CD8-positive, alpha-beta memory T cell (primary cell): Measurements from ENCODE around the gene DLX2. TPM values are rescaled to one million over a fixed set of nuclear protein-coding genes. Genes with fewer than 3 reads are reported as not detected.

Experiments
- CTCF ChIA-PET: fragments of 350-600 bp; sonication (Branson Sonifier 250); formaldehyde crosslinking; loops from one replicate; lab custom pipeline; 2021; ENCODE audit warnings: antibody characterized with exemption; lab: Charles Lee
- POLR2A ChIA-PET: fragments of 350-600 bp; sonication (Branson Sonifier 250); formaldehyde crosslinking; loops from one replicate; lab custom pipeline; 2021; ENCODE audit warnings: antibody characterized with exemption; lab: Charles Lee
- DNase-seq, 5 donors: peaks; one replicate each; pipeline versions ENCODE4 v3.0.0 to v3.0.0-alpha.2; 2020 to 2022; ENCODE audit warnings: mixed read lengths in 1 of 5
- H3K27ac ChIP-seq: one replicate; pipeline ENCODE4 v1.7.0; 2013; ENCODE audit warnings: low read depth, mild to moderate bottlenecking, low read length, moderate library complexity
- H3K27me3 ChIP-seq: 2 replicates; pipeline ENCODE4 v1.7.0; 2013; ENCODE audit warnings: low read length, mild to moderate bottlenecking; ENCODE audit not compliant: insufficient read depth, poor library complexity, severe bottlenecking
- H3K36me3 ChIP-seq: 2 replicates; pipeline ENCODE4 v1.7.0; 2013; ENCODE audit warnings: mild to moderate bottlenecking, low read length, moderate library complexity; ENCODE audit not compliant: insufficient read depth
- H3K4me1 ChIP-seq: 2 replicates; pipeline ENCODE4 v1.7.0; 2013; ENCODE audit warnings: mild to moderate bottlenecking, low read length, moderate library complexity; ENCODE audit not compliant: insufficient read depth
- H3K4me3 ChIP-seq: 2 replicates; pipeline ENCODE4 v1.7.0; 2013; ENCODE audit warnings: mild to moderate bottlenecking, low read length
- H3K9me3 ChIP-seq: 2 replicates; pipeline ENCODE4 v1.7.0; 2013; ENCODE audit warnings: mild to moderate bottlenecking, low read length
- H3K27ac Mint-ChIP-seq, 8 donors: one replicate each; pipeline ENCODE4 v1.8.0; 2020 to 2021; ENCODE audit warnings: mixed read lengths in 8 of 8, mild to moderate bottlenecking in 6 of 8, inconsistent platforms in 3 of 8, moderate library complexity in 3 of 8
- H3K27me3 Mint-ChIP-seq, 2 donors: one replicate each; pipeline ENCODE4 v1.8.0; 2020 to 2021; ENCODE audit warnings: mixed read lengths in 2 of 2, mild to moderate bottlenecking in 1 of 2, moderate library complexity in 1 of 2
- H3K36me3 Mint-ChIP-seq, 3 donors: one replicate each; pipeline ENCODE4 v1.8.0; 2020 to 2021; ENCODE audit warnings: mixed read lengths in 3 of 3, inconsistent platforms in 1 of 3, mild to moderate bottlenecking in 1 of 3
- H3K4me1 Mint-ChIP-seq, 3 donors: one replicate each; pipeline ENCODE4 v1.8.0; 2020 to 2021; ENCODE audit warnings: mixed read lengths in 3 of 3, inconsistent platforms in 1 of 3, mild to moderate bottlenecking in 1 of 3
- H3K4me3 Mint-ChIP-seq, 7 donors: one replicate each; pipeline ENCODE4 v1.8.0; 2020 to 2021; ENCODE audit warnings: mixed read lengths in 7 of 7, mild to moderate bottlenecking in 6 of 7, moderate library complexity in 4 of 7, inconsistent platforms in 2 of 7
- H3K9me3 Mint-ChIP-seq, 5 donors: one replicate each; pipeline ENCODE4 v1.8.0; 2020 to 2022; ENCODE audit warnings: mixed read lengths in 5 of 5, mild to moderate bottlenecking in 3 of 5, moderate library complexity in 2 of 5, inconsistent platforms in 1 of 5
- polyA plus RNA-seq: library from polyadenylated mRNA; unstranded; fragments of 300-500 nt; fragmentation: Illumina TruSeq; gene quantifications from one replicate; pipeline ENCODE4 v1.2.3, GENCODE V29; 2021
- total RNA-seq, 2 experiments: library from RNA; stranded (reverse); gene quantifications; one replicate each; pipeline ENCODE4 v1.2.3, GENCODE V29; 2021

DLX2 gene
- total and polyA plus RNA-seq, 3 experiments from 2014 or later = 0.16 TPM; not detected in 2

DNA sequence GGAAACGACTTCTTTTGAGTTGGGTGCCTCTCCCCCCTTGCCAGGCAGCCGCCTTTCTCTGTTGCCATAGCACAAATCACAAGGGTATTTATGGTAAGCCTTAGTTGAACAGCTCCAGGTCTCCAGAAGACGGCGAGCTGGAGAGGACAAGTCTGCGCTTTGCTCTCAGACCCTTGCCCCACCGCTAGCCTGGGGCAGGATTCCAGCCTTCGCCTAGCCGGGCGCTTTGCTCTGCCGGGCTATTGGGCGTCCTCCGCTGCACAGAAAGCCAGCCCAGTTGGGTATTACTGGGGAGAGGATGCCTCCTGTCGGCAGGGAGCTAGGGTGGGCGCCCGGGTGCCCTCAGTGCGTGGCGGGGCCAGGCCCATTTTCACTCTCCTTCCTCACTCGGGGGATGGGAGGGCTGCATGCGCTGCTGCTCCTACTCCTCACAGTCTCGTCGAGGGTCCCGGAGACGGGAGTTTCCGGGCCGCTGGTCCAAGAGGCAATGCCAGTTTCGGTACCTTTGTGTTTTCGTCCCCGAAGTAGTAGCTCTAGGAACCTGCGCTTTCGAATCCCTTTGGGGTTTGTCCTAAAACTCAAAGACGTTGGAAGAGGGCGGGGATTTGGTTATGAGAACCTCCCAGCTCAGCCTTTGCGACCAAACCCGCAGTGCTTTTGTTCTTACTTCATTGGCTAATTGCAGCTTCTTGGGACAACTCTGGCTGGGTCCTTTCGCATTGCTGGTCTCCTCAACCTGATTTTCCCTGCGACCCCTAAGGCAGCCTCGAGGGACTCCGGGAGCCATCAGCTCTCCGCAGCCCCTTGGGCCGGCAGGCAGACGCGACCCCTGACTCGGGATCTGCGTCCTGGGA, 3.6 kb upstream of the DLX2 start:
- Mint-ChIP-seq H3K27me3 (peaks cover 75 to 80% of the 10 kb centered on the region in 2 donors), H3K4me3 (peak overlapping the region; percentile 19 to 60 (median 46)), H3K9me3 (peaks cover 0 to 8% (median 2%) of the 10 kb centered on the region in 5 donors), H3K27ac (peak overlapping the region in 1 of 8 donors; percentile 77), H3K4me1 (peaks cover 39 to 57% (median 48%) of the 10 kb centered on the region in 3 donors), H3K36me3 (no peaks in the 10 kb centered on the region)
- H3K27me3 ChIP-seq = peaks cover 77% of the 10 kb centered on the region
- CTCF ChIA-PET = interaction anchor here (0.7 to 2.2 kb wide), 12 partner anchors 10 to 511 kb away, joined by 3 to 9 read pairs (median 5); partner anchors contain the start of gene DLX1
- H3K27ac ChIP-seq = no peak overlapping the region
- no peaks in the 10 kb centered on the region for H3K9me3 ChIP-seq
- POLR2A ChIA-PET = interaction anchor here (0.6 kb wide), 1 partner anchor 479 kb away, joined by 4 read pairs; no protein-coding TSS in a partner anchor
- peak in 2 of 5 donors; percentile 38 to 63 for DNase-seq
- H3K4me1 ChIP-seq = peaks cover 31% of the 10 kb centered on the region
- H3K36me3 ChIP-seq = no peaks in the 10 kb centered on the region
- H3K4me3 ChIP-seq = peak overlapping the region; percentile 11

DNA sequence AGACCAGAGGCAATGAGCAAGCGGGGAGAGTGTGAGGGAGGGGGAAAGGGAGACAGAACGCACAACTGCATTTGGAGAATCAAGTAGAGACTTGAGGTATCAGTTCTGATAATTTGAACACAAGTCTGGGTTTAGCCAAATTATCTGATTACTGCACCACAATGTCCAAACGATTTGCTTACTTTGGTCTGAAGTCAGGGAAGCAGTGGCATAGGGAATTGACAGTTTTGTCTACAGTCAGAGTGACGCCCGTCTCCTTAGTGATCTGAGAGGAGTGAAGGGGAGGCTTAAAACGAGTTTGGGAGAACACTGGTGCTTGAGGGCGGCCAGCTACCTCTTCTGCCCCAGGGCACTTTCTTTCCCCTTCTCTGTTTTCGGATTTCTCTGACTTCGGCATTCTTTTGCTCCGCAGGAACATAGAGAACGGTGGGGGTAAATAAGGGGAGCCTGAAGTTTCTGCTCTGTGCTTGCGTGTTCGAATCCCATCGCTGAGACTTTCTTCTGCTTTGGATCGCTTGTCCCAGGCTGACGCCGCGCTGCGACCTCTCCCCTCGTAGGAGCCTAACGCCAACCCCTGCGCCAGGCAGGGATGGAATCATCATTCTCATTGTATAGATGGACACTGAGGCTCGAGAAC, 2.9 kb upstream of the DLX2 start:
- Mint-ChIP-seq H3K4me1 (peaks cover 43 to 64% (median 55%) of the 10 kb centered on the region in 3 donors), H3K27ac (peak overlapping the region in 3 of 8 donors; percentile 34 to 77 (median 38)), H3K27me3 (peaks cover 82% of the 10 kb centered on the region in 2 donors), H3K36me3 (no peaks in the 10 kb centered on the region), H3K4me3 (peak overlapping the region in 5 of 7 donors; percentile 19 to 75 (median 38)), H3K9me3 (peaks cover 0 to 8% (median 2%) of the 10 kb centered on the region in 5 donors)
- no peaks in the 10 kb centered on the region for H3K36me3 ChIP-seq
- peaks cover 84% of the 10 kb centered on the region for H3K27me3 ChIP-seq
- no peak overlapping the region for H3K4me3 ChIP-seq
- peaks cover 39% of the 10 kb centered on the region for H3K4me1 ChIP-seq
- no peaks in the 10 kb centered on the region for H3K9me3 ChIP-seq
- no peak overlapping the region for H3K27ac ChIP-seq
- ChIA-PET POLR2A (interaction anchor here (0.7 kb wide), 1 partner anchor 105 kb away, joined by 6 read pairs; no protein-coding TSS in a partner anchor), CTCF (interaction anchor here (0.8 to 2.2 kb wide), 9 partner anchors 10 to 406 kb away, joined by 3 to 9 read pairs (median 5); partner anchors contain the start of gene DLX1)
- DNase-seq = peak in 1 of 5 donors; percentile 16

DNA sequence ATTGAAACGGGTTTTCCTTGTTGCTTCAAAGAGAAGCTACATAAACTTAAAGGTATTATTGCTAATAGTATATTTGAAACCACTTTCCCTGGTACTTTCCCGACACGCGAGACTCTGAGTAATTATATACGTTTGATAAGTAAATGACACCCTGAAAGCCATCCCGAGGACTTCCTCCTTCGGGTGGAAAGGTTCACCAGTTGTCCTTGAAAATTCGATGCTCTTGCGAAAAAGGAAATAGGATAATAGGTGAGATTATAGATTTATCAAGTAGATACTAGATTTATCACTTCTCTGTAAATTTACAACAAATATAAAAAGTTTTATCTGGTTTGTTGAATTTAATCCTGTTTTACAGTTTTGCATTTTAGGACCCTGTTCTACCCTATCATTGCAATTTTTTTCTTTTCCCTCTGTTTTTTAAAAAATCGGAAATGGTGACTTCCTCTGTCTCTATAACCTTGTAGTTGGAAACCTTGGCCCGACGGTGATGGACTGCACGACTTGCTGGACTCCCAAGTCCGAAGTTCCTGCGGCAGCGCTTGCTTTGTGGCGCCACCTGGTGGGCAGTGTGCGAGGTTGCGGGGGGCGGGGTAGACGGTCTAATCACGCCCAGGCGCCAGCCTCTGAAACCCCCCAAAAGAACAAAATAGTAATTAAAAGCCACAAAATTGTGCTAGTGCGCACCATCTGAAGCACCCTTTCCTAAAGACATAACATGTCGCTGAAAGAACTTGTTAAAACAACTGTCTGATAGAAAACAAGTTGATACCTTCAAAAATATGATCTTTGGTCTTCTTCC, 972 bp upstream of the DLX2 start:
- Histone ChIP-seq H3K36me3 (no peaks in the 10 kb centered on the region), H3K4me1 (peaks cover 56% of the 10 kb centered on the region), H3K27me3 (peaks cover 93% of the 10 kb centered on the region), H3K4me3 (peak overlapping the region; percentile 58), H3K27ac (no peak overlapping the region), H3K9me3 (no peaks in the 10 kb centered on the region)
- Mint-ChIP-seq H3K4me1 (peaks cover 45 to 70% (median 57%) of the 10 kb centered on the region in 3 donors), H3K27ac (peak overlapping the region in 5 of 8 donors; percentile 39 to 87 (median 72)), H3K4me3 (peak overlapping the region; percentile 80 to 93 (median 85)), H3K27me3 (peaks cover 74 to 86% of the 10 kb centered on the region in 2 donors), H3K9me3 (peaks cover 0 to 9% (median 2%) of the 10 kb centered on the region in 5 donors), H3K36me3 (no peaks in the 10 kb centered on the region)
- ChIA-PET CTCF (interaction anchor here (0.6 to 1.6 kb wide), 12 partner anchors 8 to 404 kb away, joined by 3 to 6 read pairs (median 3); partner anchors contain the start of gene DLX1), POLR2A (no interaction called here)
- peak; percentile 60 to 68 (median 65) for DNase-seq

DNA sequence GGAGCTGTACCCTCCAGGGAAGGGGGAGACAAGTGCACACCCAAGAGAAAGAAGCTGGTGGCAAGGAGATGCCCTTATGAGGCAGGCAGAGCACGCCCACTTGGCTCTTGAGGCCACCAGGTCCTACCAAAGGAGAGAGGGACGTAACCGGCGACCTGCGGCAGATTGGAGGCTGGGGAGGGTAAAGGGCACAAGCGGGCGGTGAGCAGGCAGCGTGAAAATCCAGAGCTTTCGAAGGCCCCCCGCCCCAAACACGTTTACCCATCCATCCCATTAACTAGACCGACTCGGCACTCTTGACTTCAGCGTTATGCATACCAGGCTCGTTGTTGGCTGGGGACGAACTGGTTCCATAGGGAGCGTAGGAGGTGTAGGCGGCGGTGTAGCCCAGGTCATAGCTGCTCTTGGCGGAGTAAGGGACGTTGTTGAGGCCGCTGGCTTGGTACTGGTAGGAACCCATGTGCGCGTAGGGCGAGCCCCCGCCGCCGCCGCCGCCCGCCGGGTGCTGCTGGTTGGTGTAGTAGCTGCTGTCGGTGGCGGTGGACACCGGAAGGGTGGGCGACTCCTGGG, 794 bp downstream of the DLX2 start:
- Histone ChIP-seq H3K27ac (no peak overlapping the region), H3K4me3 (peak overlapping the region; percentile 58), H3K36me3 (no peaks in the 10 kb centered on the region), H3K27me3 (peaks cover 97% of the 10 kb centered on the region), H3K9me3 (no peaks in the 10 kb centered on the region), H3K4me1 (peaks cover 69% of the 10 kb centered on the region)
- Mint-ChIP-seq H3K27ac (peak overlapping the region in 7 of 8 donors; percentile 5 to 90 (median 66)), H3K9me3 (peaks cover 0 to 13% (median 4%) of the 10 kb centered on the region in 5 donors), H3K27me3 (peaks cover 73 to 85% of the 10 kb centered on the region in 2 donors), H3K36me3 (peaks cover 0 to 2% (median 0%) of the 10 kb centered on the region in 3 donors), H3K4me3 (peak overlapping the region; percentile 80 to 93 (median 85)), H3K4me1 (peaks cover 46 to 71% (median 53%) of the 10 kb centered on the region in 3 donors)
- ChIA-PET POLR2A (no interaction called here), CTCF (interaction anchor here (0.9 to 2.1 kb wide), 8 partner anchors 9 to 360 kb away, joined by 3 to 11 read pairs (median 4); no protein-coding TSS in a partner anchor)
- DNase-seq = peak in 2 of 5 donors; percentile 29 to 66

DNA sequence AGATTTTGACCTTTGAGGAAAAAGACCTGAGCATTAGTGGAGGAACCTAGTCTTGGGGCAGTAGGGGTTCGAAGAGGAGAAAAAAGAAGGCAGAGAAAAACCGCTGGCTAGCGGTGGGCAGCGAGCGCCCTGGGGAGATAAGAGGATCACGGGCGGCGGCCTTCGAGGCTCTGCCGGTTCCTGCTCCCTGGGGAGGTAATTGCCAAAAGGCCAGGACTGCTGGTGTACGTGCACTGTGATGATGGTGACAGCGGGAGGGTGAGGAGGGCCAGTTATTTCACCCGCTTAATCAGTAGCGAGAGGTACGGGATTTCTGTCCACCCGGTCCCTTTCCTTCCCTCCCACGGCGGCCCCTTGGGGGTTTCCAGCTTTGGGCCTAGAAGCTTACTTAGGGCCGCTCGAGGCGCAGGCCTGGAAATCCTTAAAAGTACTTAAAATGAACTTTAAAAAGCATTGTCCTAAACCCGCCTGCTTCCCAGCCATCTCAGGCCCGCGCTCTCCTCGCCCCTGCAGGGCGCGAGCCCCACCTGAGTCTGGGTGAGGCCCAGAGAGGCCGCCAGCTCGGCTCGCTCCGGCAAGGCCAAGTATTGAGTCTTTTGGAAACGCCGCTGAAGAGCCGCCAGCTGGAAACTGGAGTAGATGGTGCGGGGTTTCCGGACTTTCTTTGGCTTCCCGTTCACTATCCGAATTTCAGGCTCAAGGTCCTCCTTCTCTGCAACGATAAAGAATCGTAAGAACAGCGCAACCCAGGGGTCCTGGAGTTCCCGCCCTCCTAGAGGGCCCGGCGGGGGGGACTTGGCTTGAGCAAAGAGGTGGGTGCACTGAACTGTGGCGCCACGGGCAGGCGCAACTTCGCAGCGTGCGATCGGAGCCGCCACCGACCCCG, 1.5 kb downstream of the DLX2 start:
- Histone ChIP-seq H3K4me3 (no peak overlapping the region), H3K27ac (no peak overlapping the region), H3K36me3 (no peaks in the 10 kb centered on the region), H3K9me3 (no peaks in the 10 kb centered on the region), H3K4me1 (peaks cover 70% of the 10 kb centered on the region), H3K27me3 (peaks cover 97% of the 10 kb centered on the region)
- POLR2A ChIA-PET = interaction anchor here (0.6 kb wide), 1 partner anchor 13 kb away, joined by 3 read pairs; no protein-coding TSS in a partner anchor
- peak overlapping the region in 6 of 8 donors; percentile 52 to 88 (median 66) for H3K27ac Mint-ChIP-seq
- CTCF ChIA-PET = interaction anchor here (0.9 to 2.1 kb wide), 5 partner anchors 10 to 361 kb away, joined by 3 to 11 read pairs (median 6); no protein-coding TSS in a partner anchor
- peak overlapping the region; percentile 80 to 93 (median 85) for H3K4me3 Mint-ChIP-seq
- peaks cover 76 to 82% of the 10 kb centered on the region in 2 donors for H3K27me3 Mint-ChIP-seq
- peaks cover 0 to 2% (median 0%) of the 10 kb centered on the region in 3 donors for H3K36me3 Mint-ChIP-seq
- peak in 1 of 5 donors; percentile 14 for DNase-seq
- peaks cover 47 to 72% (median 60%) of the 10 kb centered on the region in 3 donors for H3K4me1 Mint-ChIP-seq
- peaks cover 0 to 15% (median 4%) of the 10 kb centered on the region in 5 donors for H3K9me3 Mint-ChIP-seq
